ENCODE results near the gene MRPL14.

The MRPL14 gene

DNA sequence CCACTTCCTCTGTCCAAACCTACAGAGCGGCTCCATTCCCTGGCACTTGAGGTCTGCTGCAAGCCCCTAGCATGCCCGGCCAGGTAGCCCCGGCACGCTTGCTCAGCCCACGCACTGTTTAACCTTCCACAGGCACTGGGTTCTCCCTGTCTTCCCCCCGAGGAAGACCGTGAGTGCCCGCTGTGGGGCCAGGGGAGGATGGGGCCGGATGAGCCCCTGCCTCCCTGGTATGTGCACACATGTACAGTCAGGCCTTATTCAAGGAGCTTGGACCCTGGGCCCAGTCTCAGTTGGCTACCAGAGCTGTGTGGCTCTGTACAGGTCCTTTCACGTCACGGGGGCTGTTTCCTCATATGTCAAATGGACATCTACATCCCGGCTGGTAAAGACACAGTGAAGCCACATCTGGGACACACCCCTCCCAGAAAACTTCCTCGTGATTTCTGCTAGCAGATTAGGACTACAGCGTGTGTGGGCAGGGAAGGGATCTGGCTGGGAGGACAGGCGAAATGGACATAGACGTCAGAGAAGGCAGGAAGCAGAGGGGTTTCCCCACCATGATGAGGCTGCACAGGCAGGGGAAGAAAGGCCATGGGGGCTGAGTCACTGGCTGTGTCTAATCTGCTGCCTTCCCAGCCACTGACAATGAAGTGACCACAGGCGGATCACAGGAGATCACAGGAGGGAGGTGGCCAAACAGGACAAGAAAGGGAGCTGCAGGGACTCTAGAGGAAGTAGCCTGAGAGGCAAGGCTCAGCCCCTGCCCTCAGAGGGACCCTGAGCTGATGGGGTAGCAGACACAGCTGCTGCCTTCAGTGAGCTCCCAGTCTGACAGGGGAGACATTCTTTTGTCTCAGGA is 62.9 kb downstream of the MRPL14 start:
- DNase-seq, result no peak

- DNase-seq, result no peak
Measured at GRCh38 chr6:44063561-44064059, 63.6 kb downstream of the MRPL14 start.
